HuH-7 (cell line): ENCODE data around the gene SMYD3.
A peak's percentile ranks its signal among the peaks of the same experiment; 100 is the strongest.

Source experiments
- DNase-seq: peaks from one replicate; pipeline ENCODE4 v3.0.0; 2011; ENCODE audit warnings: low spot score

The SMYD3 gene

GRCh38 chr1:245903851-245904250, 603.2 kb downstream of the SMYD3 start:
- no peak for DNase-seq

GRCh38 chr1:245901565-245901964, 605.5 kb downstream of the SMYD3 start:
- no peak for DNase-seq

- no peak for DNase-seq
Measured at GRCh38 chr1:245901037-245901436, 606.0 kb downstream of the SMYD3 start.

GRCh38 chr1:245898581-245898980, 608.5 kb downstream of the SMYD3 start:
- no peak for DNase-seq

GRCh38 chr1:245896258-245896657, 610.8 kb downstream of the SMYD3 start:
- no peak for DNase-seq

GRCh38 chr1:245895455-245895959, 611.6 kb downstream of the SMYD3 start:
- no peak for DNase-seq

GRCh38 chr1:245894843-245895242, 612.2 kb downstream of the SMYD3 start:
- peak; percentile 8 for DNase-seq

GRCh38 chr1:245893025-245893424, 614.1 kb downstream of the SMYD3 start:
- DNase-seq: no peak

- DNase-seq: peak; percentile 39
Measured at GRCh38 chr1:245888809-245889208, 618.3 kb downstream of the SMYD3 start.

GRCh38 chr1:245887829-245888228, 619.2 kb downstream of the SMYD3 start:
- DNase-seq: no peak

- no peak for DNase-seq
Measured at GRCh38 chr1:245881767-245882391, 625.2 kb downstream of the SMYD3 start.

GRCh38 chr1:245880754-245881403, 626.2 kb downstream of the SMYD3 start:
- DNase-seq: no peak

GRCh38 chr1:245879091-245879490, 628.0 kb downstream of the SMYD3 start:
- peak; percentile 56 for DNase-seq

- peak; percentile 24 for DNase-seq
Measured at GRCh38 chr1:245878585-245878984, 628.5 kb downstream of the SMYD3 start.

GRCh38 chr1:245877976-245878375, 629.1 kb downstream of the SMYD3 start:
- DNase-seq: no peak

GRCh38 chr1:245876586-245876985, 630.5 kb downstream of the SMYD3 start:
- DNase-seq: no peak

- no peak for DNase-seq
Measured at GRCh38 chr1:245875581-245876261, 631.4 kb downstream of the SMYD3 start.

GRCh38 chr1:245874942-245875580, 632.0 kb downstream of the SMYD3 start:
- no peak for DNase-seq

- no peak for DNase-seq
Measured at GRCh38 chr1:245873883-245874671, 633.0 kb downstream of the SMYD3 start.

- DNase-seq: no peak
Measured at GRCh38 chr1:245873068-245873467, 634.0 kb downstream of the SMYD3 start.

GRCh38 chr1:245872475-245872874, 634.6 kb downstream of the SMYD3 start:
- no peak for DNase-seq

GRCh38 chr1:245871915-245872314, 635.2 kb downstream of the SMYD3 start:
- no peak for DNase-seq
